ENCODE results near the gene HIVEP3.
A peak's percentile ranks its signal among the peaks of the same experiment; 100 is the strongest.

Gene HIVEP3

DNA sequence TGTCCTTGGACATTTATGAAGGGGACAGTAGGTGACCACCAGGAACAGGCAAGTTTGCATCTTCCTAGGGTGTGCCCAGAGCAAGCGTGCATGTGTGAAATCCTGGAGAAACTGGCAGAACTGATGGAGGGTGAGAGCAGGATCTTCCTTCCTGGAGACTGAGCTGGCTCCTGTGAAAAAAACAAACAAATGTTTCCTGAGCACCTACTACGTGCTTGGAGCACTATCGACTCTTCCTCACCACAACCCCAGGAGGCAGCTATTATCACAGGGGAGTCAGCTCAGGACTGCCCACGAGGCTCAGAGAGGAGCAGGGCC, 432.7 kb downstream of the HIVEP3 start:
- no peak for DNase-seq

GRCh38 chr1:41485605-41486004, 433.1 kb downstream of the HIVEP3 start:
- DNase-seq, result no peak

DNA sequence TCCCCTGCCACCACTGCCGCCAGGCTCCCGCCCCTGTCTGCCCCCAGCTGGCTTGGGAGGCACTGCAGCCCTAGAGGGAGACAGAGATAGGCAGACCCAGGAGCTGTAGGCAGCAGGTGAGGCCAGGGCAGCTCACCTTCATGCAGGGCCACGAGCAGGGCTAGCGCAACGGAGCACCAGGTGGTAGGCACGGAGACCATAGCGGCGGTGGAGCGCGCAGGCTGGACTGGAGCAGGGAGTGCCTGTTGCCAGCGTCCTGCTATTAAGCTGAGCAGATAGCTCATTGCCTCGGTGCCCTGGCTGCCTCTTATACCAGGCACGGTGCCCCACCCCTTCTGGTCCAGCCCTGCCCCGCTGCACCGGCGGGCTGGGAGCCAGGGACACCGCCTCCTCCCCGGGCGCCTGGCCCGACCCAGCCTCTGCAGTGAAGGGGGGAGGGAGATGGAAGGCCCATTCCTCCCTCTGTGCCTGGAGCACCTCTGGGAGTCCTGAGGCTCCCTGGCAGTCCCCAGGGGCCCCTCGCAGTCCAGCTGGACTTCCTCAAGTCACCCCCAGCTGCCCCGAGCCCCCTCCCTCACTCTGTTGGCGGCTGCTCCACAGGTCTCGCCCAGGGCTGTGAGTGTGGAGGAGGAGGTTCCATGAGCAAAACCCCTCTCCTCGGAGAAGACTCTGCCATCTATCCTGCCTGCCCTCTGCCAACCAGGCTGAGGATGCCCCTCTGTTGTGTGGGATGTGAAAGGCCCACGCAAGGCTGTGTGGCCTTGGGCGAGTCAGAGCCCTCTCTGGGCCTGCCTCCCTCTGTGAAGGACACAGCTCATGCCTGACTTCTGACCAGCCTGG, 434.1 kb downstream of the HIVEP3 start, which contains the start of gene EDN2:
Gene EDN2 (minus strand): TSS at position 282 of the 840 bp plus-strand sequence. CDS start 82 bp downstream, at position 200.
- peak; percentile 91 for DNase-seq

DNA sequence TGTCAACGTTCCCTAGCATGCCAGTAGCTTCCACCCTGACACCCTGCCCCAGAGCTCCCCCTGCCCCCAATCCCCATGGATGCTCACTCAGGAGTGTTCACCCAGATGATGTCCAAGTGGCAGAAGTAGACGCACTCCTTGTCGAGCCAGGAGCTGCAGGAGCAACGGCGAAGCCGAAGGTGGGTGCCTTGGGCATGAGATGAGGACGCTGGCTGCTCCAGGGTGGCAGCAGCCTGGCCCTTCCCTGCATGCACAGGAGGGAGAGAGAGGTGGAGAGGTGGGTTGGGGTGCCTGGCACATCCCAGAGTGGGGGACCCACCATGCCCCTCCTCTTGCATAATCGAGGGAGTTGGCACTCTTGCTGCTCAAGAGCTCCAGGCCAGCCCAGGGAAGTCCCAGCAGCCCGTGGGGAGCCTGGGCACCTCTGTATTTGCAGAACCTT, 434.7 kb downstream of the HIVEP3 start:
- DNase-seq, result no peak

- peak; percentile 85 for DNase-seq
These were observed 435.5 kb downstream of the HIVEP3 start for GRCh38 chr1:41483001-41483850.

DNA sequence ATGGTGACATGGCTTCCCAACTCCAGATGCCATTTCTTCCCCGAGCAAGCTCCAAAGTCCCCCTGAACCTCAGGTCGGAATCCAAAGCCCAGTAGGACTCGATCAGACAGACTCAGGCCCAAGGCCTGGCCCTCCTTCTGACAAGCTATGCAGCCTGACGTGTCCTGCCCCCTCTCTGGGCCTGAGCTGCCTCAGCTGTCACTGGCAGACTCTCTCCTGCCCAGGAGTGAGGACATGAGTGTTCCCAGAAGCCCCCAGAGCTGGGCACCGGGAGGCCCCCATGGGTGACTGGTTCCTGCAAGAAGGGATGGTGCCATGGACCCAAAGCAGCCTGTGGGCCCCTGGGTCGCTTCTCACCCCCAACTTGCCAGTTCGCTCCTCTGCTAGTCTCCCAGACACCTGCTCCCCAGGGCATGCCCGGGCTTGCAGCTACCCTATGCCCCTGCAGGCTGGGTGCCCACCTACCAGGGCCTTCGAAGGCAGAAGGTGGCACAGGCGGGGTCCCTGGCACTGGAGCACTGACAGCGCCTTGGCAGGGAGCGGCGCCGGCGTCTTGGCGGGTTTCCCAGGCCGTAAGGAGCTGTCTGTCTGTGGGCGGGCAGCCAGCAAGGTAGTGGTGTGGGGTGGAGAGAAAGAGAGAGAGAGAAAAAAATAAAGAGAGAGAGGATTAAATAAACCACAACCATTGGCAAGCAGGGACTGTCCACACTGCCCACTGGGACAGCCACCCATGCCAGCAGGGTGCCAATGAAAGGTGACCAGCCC, 436.5 kb downstream of the HIVEP3 start:
- peak; percentile 95 for DNase-seq

- DNase-seq, result peak; percentile 48
These were observed 437.5 kb downstream of the HIVEP3 start for GRCh38 chr1:41481109-41481775.

DNA sequence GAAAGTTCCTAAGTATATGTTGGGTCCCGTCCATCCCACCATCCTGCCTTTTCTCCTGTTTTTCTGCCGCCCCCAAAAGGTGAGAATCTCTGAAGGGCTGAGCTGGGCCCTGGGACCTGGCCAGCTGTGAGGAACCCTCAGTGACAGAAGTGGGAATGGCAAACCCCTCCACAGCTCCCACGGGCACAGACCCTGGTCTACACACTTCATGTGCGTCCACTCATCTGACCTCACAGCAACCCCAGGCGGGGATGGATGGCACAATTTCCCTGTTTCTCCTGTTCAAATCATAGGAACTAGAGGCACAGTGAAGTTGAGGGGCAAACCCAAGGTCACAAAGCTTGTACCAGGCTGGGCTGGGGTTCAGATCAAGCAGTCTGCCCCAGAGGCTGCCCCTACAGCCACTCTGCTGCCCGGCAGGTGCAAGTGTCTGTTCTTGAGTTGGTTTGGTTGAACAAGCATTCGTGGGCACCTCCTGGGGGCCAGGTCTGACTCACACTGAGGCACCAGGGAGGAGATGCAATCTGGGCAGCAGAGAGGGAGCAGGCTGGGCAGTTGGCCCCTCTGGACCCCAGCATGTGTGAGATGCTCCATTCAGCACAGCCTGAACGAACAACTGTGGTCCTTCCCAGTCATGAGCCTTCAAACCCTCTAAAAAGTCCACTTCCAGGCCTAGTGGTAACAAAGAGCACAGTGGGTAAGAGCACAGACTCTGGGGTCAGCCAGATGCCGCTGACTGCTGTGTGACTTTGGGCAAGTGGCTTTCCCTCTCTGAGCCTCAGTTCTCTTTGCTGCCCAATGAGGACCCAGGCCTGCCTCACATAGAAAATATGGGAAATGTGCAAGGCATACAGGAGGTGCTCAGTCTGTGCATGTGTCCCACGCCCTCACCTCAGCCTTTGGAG, 438.3 kb downstream of the HIVEP3 start:
- DNase-seq, result no peak

GRCh38 chr1:41479808-41480160, 438.9 kb downstream of the HIVEP3 start:
- DNase-seq, result no peak

DNA sequence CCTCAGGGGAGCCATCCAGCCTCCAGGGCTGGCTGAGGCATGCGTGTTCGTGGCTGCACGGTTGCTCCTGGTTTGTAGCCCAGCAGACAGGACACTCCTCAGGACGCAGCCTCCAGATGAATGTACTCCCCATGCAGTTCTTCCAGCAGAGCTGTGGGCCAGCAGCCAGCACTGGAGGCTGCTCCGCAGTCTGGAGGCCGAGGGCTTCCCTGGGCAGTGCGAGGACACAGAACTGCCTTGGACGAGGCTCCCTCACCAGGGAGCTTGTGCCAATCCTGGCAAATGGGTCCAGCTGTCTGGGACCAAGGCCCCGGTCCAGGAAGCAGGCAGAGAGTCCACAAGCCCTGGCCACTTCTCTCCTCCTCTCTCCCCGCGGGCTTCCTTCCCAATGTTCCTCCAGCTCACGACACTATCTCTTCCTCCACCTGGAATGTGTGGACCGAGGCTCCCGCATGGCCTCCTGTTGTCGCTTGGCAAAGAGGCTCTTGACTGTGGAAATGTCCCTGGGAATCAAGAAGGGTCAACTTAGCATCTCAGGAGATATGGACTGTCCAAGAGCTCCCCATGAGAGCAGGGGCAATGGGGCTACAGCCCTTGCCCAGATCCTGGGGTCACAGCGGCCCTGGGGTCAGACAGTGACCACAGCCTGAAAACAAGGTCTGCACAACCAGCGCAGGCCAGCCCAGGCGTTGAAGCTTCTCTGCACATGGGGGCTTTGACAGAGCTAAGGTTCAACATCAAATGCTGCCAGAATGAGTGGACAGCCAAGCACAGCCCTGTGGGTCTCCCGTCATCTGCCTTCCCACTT, 439.5 kb downstream of the HIVEP3 start:
- no peak for DNase-seq

GRCh38 chr1:41478118-41478748, 440.5 kb downstream of the HIVEP3 start:
- DNase-seq, result no peak

- peak; percentile 63 for DNase-seq
These were observed 441.8 kb downstream of the HIVEP3 start for GRCh38 chr1:41476807-41477361.

DNA sequence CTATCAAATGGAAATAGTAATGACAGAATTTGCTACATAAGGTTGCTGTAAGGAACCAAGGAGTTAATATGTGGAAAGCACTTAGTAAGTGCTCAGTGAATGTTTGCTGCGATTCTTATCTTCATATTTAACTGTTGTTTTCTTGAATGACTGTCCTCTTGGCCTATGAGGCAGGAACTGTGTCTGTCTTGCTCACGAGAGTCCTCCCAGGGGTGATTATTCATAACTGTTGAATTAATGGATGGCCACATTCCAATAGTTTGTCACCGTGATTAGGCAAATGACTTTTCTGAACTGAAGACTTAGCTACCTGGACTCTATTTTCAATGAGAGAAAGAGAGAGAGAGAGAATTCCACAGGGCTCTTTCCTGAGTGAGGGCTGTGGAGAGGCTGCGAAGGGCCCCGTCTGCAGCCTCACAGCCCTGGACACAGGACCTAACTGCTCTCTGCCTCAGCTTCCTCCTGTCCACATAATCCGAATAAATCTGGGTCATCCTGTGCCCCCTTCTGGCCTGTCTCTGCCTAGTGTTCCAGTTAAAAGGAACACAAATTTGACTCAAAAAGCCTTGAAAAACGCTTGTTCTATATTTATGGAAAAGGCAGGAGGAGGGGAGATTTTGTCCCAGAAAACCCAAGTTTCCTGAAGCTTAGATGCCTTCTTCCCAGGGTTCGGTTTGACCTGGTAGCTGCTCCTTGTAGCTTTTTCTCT, 442.7 kb downstream of the HIVEP3 start:
- DNase-seq, result no peak

GRCh38 chr1:41475346-41475745, 443.4 kb downstream of the HIVEP3 start:
- no peak for DNase-seq

GRCh38 chr1:41474490-41475271, 444.0 kb downstream of the HIVEP3 start:
- DNase-seq, result peak; percentile 93

GRCh38 chr1:41473738-41474362, 444.9 kb downstream of the HIVEP3 start:
- no peak for DNase-seq

GRCh38 chr1:41471658-41472057, 447.1 kb downstream of the HIVEP3 start:
- no peak for DNase-seq

- DNase-seq, result peak; percentile 32
These were observed 449.0 kb downstream of the HIVEP3 start for GRCh38 chr1:41469706-41470105.
